IMR-90 (cell line): ENCODE data around the gene FAM168A. TPM values are rescaled to one million over a fixed set of nuclear protein-coding genes. Genes with fewer than 3 reads are reported as not detected.

Experiments
- ATAC-seq: fragments of 200-7000 bp; cut with Tn5 transposase; 2 replicates; pipeline ENCODE4 v1.9.1; 2020; ENCODE audit warnings: low read depth, mild to moderate bottlenecking, moderate library complexity
- BruUV-seq: library from RNA; stranded (reverse); fragments of 400-500 nt; replicated peaks from 2 replicates; lab custom pipeline; 2021; lab: Mats Ljungman, UMichigan
- CTCF ChIA-PET: fragments of 300-600 bp; formaldehyde crosslinking; extraction: SDS; loops from one replicate; lab custom pipeline; 2021; ENCODE audit warnings: antibody characterized with exemption; lab: Yijun Ruan, JAX
- POLR2A ChIA-PET: fragments of 300-600 bp; sonication (Branson Sonifier 250); formaldehyde crosslinking; loops from one replicate; lab custom pipeline; 2022; ENCODE audit warnings: antibody characterized with exemption; ENCODE audit not compliant: unreplicated experiment; lab: Charles Lee
- DNase-seq: peaks from one replicate; pipeline ENCODE4 v3.0.0; 2013
- H2AFZ ChIP-seq: replicated peaks from 2 replicates; pipeline ENCODE3; 2013; ENCODE audit warnings: low read length, mild to moderate bottlenecking; ENCODE audit not compliant: poor library complexity
- H2AK5ac ChIP-seq: 2 replicates; pipeline ENCODE4 v1.6.1; 2013; ENCODE audit warnings: low read depth, low read length, inconsistent platforms
- H2AK9ac ChIP-seq: replicated peaks from 2 replicates; pipeline ENCODE3; 2013; ENCODE audit warnings: mild to moderate bottlenecking, low read depth, low read length, moderate library complexity; ENCODE audit not compliant: poor library complexity
- H2BK120ac ChIP-seq: 2 replicates; pipeline ENCODE4 v1.6.1; 2013; ENCODE audit warnings: low read depth, low read length, inconsistent platforms
- H2BK15ac ChIP-seq: 3 replicates; pipeline ENCODE4 v1.6.1; 2013; ENCODE audit warnings: low read depth, low read length, inconsistent platforms
- H2BK20ac ChIP-seq: 2 replicates; pipeline ENCODE4 v1.6.1; 2013; ENCODE audit warnings: low read depth, mild to moderate bottlenecking, inconsistent platforms, low read length, moderate library complexity
- H2BK5ac ChIP-seq: 2 replicates; pipeline ENCODE4 v1.6.1; 2013; ENCODE audit warnings: mild to moderate bottlenecking, low read depth, low read length, inconsistent platforms; ENCODE audit not compliant: poor library complexity, severe bottlenecking
- H3K14ac ChIP-seq: replicated peaks from 2 replicates; pipeline ENCODE4 v1.6.1; 2013; ENCODE audit warnings: low read depth, low read length, inconsistent platforms
- H3K18ac ChIP-seq: 2 replicates; pipeline ENCODE4 v1.6.1; 2013; ENCODE audit warnings: low read depth, low read length, control low read depth
- H3K23ac ChIP-seq: 2 replicates; pipeline ENCODE4 v1.6.1; 2013; ENCODE audit warnings: low read depth, low read length, inconsistent platforms
- H3K27ac ChIP-seq: 2 replicates; pipeline ENCODE4 v1.5.1; 2013; ENCODE audit warnings: mild to moderate bottlenecking, control low read depth, low read length; ENCODE audit not compliant: insufficient read depth
- H3K27me3 ChIP-seq: 2 replicates; pipeline ENCODE4 v1.6.1; 2013; ENCODE audit warnings: low read length; ENCODE audit not compliant: control insufficient read depth, insufficient read depth
- H3K36me3 ChIP-seq: 2 replicates; pipeline ENCODE4 v1.6.1; 2013; ENCODE audit warnings: low read length, mixed read lengths; ENCODE audit not compliant: control insufficient read depth, insufficient read depth
- H3K4ac ChIP-seq: 2 replicates; pipeline ENCODE4 v1.6.1; 2013; ENCODE audit warnings: low read depth, low read length, inconsistent platforms
- H3K4me1 ChIP-seq: 2 replicates; pipeline ENCODE4 v1.6.1; 2013; ENCODE audit warnings: low read length, mixed read lengths; ENCODE audit not compliant: control insufficient read depth, insufficient read depth
- H3K4me2 ChIP-seq: 2 replicates; pipeline ENCODE4 v1.6.1; 2013; ENCODE audit warnings: low read depth, mild to moderate bottlenecking, control low read depth, low read length, moderate library complexity
- H3K4me3 ChIP-seq: 2 replicates; pipeline ENCODE4 v1.5.1; 2013; ENCODE audit warnings: low read depth, mild to moderate bottlenecking, control low read depth, low read length, moderate library complexity; ENCODE audit not compliant: insufficient read depth
- H3K56ac ChIP-seq: 2 replicates; pipeline ENCODE4 v1.6.1; 2013; ENCODE audit warnings: low read length, inconsistent platforms; ENCODE audit not compliant: insufficient read depth; ENCODE audit errors: extremely low read depth
- H3K79me1 ChIP-seq, 2 experiments: 2 replicates each; pipeline ENCODE4 v1.6.1; 2013; ENCODE audit warnings: low read length in 2 of 2, inconsistent platforms in 1 of 2, low read depth in 1 of 2
- H3K9ac ChIP-seq: 2 replicates; pipeline ENCODE4 v1.6.1; 2013; ENCODE audit warnings: low read depth, low read length, control low read depth
- H3K9me1 ChIP-seq: 2 replicates; pipeline ENCODE4 v1.6.1; 2013; ENCODE audit warnings: low read length, inconsistent platforms; ENCODE audit not compliant: insufficient read depth
- H3K9me3 ChIP-seq: 2 replicates; pipeline ENCODE4 v1.6.1; 2013; ENCODE audit warnings: low read length; ENCODE audit not compliant: control insufficient read depth, insufficient read depth
- H4K20me1 ChIP-seq: 2 replicates; pipeline ENCODE4 v1.6.1; 2013; ENCODE audit warnings: low read length, inconsistent platforms; ENCODE audit not compliant: insufficient read depth
- H4K5ac ChIP-seq: 2 replicates; pipeline ENCODE4 v1.6.1; 2013; ENCODE audit warnings: mild to moderate bottlenecking, low read depth, low read length, control low read depth
- H4K8ac ChIP-seq, 2 experiments: 2 replicates each; pipeline ENCODE4 v1.6.1; 2013; ENCODE audit warnings: low read depth in 2 of 2, low read length in 2 of 2, control low read depth in 1 of 2, inconsistent platforms in 1 of 2
- H4K91ac ChIP-seq: 2 replicates; pipeline ENCODE4 v1.6.1; 2013; ENCODE audit warnings: low read depth, low read length, inconsistent platforms; ENCODE audit not compliant: insufficient read depth
- CHD1 ChIP-seq: IDR thresholded peaks from 2 replicates; pipeline ENCODE4 v1.6.1; 2012; ENCODE audit warnings: low read depth, low read length, improper control_type of control experiment
- CTCF ChIP-seq: conservative IDR thresholded peaks from 2 replicates; pipeline ENCODE4 v1.5.1; 2012; ENCODE audit warnings: mild to moderate bottlenecking, low read depth, low read length, improper control_type of control experiment
- ELK1 ChIP-seq: fragments of 150-350 bp; IDR thresholded peaks from 2 replicates; pipeline ENCODE4 v1.6.1; 2016; ENCODE audit warnings: low read depth, mild to moderate bottlenecking, low read length, moderate library complexity, borderline replicate concordance
- RAD21 ChIP-seq: IDR thresholded peaks from 2 replicates; pipeline ENCODE4 v1.6.1; 2012; ENCODE audit warnings: low read length, improper control_type of control experiment
- SMC3 ChIP-seq: fragments of 150-350 bp; IDR thresholded peaks from 2 replicates; pipeline ENCODE4 v1.6.1; 2016; ENCODE audit warnings: low read depth, mild to moderate bottlenecking, antibody characterized with exemption, low read length, moderate library complexity
- WGBS, 2 experiments: methylation state at CpG; one replicate each; pipeline versions ENCODE4 v1.1.5 to v1.1.7; 2013; ENCODE audit warnings: missing lambda C conversion rate in 2 of 2; ENCODE audit not compliant: insufficient read length in 1 of 2; ENCODE audit errors: extremely low coverage in 2 of 2; 5-methylcytosine and 5-hydroxymethylcytosine counted together
- dilution Hi-C: fragments of 300-500 bp; cut with HindIII; formaldehyde crosslinking; loops from one replicate; pipeline ENCODE4 v1.14.3; 2018; ENCODE audit warnings: low sequenced_read_pairs; ENCODE audit not compliant: unreplicated experiment
- in situ Hi-C: fragments of 300-500 bp; cut with MboI; formaldehyde crosslinking; loops from 3 replicates; pipeline ENCODE4 v1.14.3; 2019; ENCODE audit warnings: low sequenced_read_pairs, inconsistent platforms, mixed read lengths
- intact Hi-C: fragments of 100-400 bp; cut with micrococcal nuclease; formaldehyde crosslinking; loops from 2 replicates; pipeline ENCODE4 v1.10.0; 2022
- polyA plus RNA-seq, 3 experiments: library from polyadenylated mRNA; depleted of rRNA; stranded (reverse); fragments of >200 nt; gene quantifications; 2 replicates each; pipeline ENCODE4 v1.2.3, GENCODE V29; 2012; ENCODE audit warnings: low replicate concordance in 1 of 3
- total RNA-seq: library from RNA; depleted of rRNA; stranded (reverse); fragments of >200 nt; gene quantifications from 2 replicates; pipeline ENCODE4 v1.2.3, GENCODE V29; 2012

FAM168A gene
- total and polyA plus RNA-seq, 2 of the 4 experiments (the other 2 are of a cell fraction), result 13.1 to 22.8 TPM

DNA sequence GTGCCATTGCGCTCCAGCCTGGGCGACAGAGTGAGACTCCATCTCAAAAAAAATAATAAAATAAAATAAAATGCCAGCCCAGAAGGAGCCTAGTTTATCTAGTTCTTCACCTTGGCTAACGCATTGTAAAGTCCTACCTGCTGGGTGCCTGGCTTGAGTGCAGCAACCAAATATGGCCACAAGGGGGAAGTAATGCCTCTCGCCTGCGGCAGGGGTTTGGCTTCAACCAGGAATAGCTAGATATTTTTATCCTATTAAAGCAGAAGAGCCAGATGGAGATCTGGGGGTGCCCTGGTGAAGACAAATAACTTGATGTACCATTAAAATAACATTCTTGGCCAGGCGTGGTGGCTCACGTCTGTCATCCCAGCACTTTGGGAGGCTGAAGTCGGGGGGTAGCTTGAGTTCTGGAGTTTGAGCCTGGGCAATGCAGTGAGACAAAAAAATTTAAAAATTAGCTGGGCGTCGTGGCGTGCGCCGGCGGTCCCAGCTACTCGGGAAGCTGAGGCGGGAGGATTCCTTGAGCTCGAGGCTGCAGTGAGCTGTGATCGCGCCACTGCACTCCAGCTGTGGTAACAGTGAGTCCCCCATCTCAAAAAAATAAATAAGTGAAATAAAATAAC lies 27.9 kb upstream of the FAM168A start:
- no peak for TF ChIP-seq CHD1
- peak; percentile 83 for TF ChIP-seq SMC3
- peak; percentile 81 for TF ChIP-seq RAD21
- peak; percentile 86 for TF ChIP-seq CTCF
- TF ChIP-seq ELK1, result no peak
- H3K4ac ChIP-seq, result no peak overlapping the region
- 20% methylated on average over 1 of the region's 19 CpGs; no CpG with 5 or more reads in 1 of the 2 experiments for WGBS, 2 experiments
- ATAC-seq (peak; percentile 99), DNase-seq (peak; percentile 59)
- H3K23ac ChIP-seq, result no peak overlapping the region
- no peak overlapping the region for H3K56ac ChIP-seq
- H2BK20ac ChIP-seq, result no peak overlapping the region
- intact Hi-C loops (loop anchor here (1.0 to 2.0 kb wide), 3 partner anchors 35 to 305 kb away; no protein-coding TSS in a partner anchor), in situ Hi-C loops (loop anchor here (5.0 to 10.0 kb wide), 2 partner anchors 36 to 309 kb away; no protein-coding TSS in a partner anchor), dilution Hi-C loops (no loop called here)
- H2AFZ ChIP-seq, result peak overlapping the region; percentile 87
- H3K14ac ChIP-seq, result no peak overlapping the region
- ChIA-PET POLR2A (interaction anchor here (0.7 kb wide), 1 partner anchor 18 kb away, joined by 3 read pairs; no protein-coding TSS in a partner anchor), CTCF (interaction anchor here (0.5 to 2.8 kb wide), 18 partner anchors 9 to 309 kb away, joined by 3 to 31 read pairs (median 4); no protein-coding TSS in a partner anchor)
- no peak overlapping the region for H2BK120ac ChIP-seq
- H2BK5ac ChIP-seq, result no peak overlapping the region
- H3K9me1 ChIP-seq, result no peaks in the 10 kb centered on the region
- BruUV-seq, result no TSS peak
- H3K9ac ChIP-seq, result no peak overlapping the region
- H3K27me3 ChIP-seq, result peaks cover 35% of the 10 kb centered on the region
- no peaks in the 10 kb centered on the region for H3K36me3 ChIP-seq
- peak overlapping the region; percentile 95 for H3K4me2 ChIP-seq
- H3K4me3 ChIP-seq, result peak overlapping the region; percentile 8; the same call in 1 of the 2 replicates
- H4K5ac ChIP-seq, result no peak overlapping the region
- no peak overlapping the region for H3K18ac ChIP-seq
- H3K4me1 ChIP-seq, result no peaks in the 10 kb centered on the region
- no peak overlapping the region for H3K27ac ChIP-seq
- no peaks in the 10 kb centered on the region for H4K20me1 ChIP-seq
- no peak overlapping the region for H2AK5ac ChIP-seq
- peak overlapping the region in 1 of 2 experiments; percentile 49; a peak in 1 of 4 replicates for H4K8ac ChIP-seq
- no peak overlapping the region for H4K91ac ChIP-seq
- H2BK15ac ChIP-seq, result no peak overlapping the region
- H3K79me1 ChIP-seq, result no peaks in the 10 kb centered on the region
- H3K9me3 ChIP-seq, result no peaks in the 10 kb centered on the region
- H2AK9ac ChIP-seq, result peak overlapping the region; percentile 37
